Measurements from ENCODE around the gene LRRC30. TPM values are rescaled to one million over a fixed set of nuclear protein-coding genes. Genes with fewer than 3 reads are reported as not detected.

The LRRC30 gene
- total and polyA plus RNA-seq, 2 of the 13 experiments (the other 11 are each of a cell fraction or from before 2014, with no cell fraction given): not detected

DNA sequence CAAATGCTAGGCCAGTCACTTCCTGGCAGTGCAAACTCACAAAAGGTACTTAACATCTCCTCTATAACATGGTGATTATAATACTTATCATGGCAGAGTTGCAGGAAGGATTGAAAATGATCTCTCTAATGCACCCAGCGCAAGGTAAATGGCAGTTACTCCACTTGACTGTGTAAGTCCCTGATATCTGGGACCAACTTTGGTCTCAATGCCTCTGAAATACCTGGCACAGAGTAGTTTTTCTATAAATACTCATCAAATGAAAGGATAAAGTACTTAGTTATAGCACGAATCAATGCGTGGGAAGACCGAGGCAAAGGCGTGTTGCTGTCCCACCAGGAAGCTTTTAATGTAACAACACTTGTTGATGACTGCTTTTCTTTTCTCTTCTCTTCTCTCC lies 24.8 kb downstream of the LRRC30 start:
- Histone ChIP-seq H3K27me3 (ENCODE audit: control insufficient read depth in 1 of 2, insufficient read depth in 2 of 2, low read length in 2 of 2) (peaks cover 0 to 17% of the 10 kb centered on the region in 2 experiments; a peak in 2 of 5 replicates), H3K36me3 (replicated peaks in 1 of 2; ENCODE audit: control insufficient read depth in 1 of 2, insufficient read depth in 2 of 2, low read length in 2 of 2) (no peaks in the 10 kb centered on the region), H3K27ac (ENCODE audit: extremely low read length, insufficient read depth, low read length) (no peak overlapping the region), H3K9me3 (ENCODE audit: low read length) (no peaks in the 10 kb centered on the region), H3K4me3 (replicated peaks in 1 of 3; ENCODE audit: insufficient read depth in 1 of 3, low read depth in 2 of 3, low read length in 3 of 3) (no peak overlapping the region), H3K79me2 (ENCODE audit: insufficient read depth, low read length) (no peaks in the 10 kb centered on the region), H3K4me2 (ENCODE audit: low read depth, low read length) (no peak overlapping the region), H3K9ac (ENCODE audit: insufficient read depth, low read depth, low read length) (no peak overlapping the region), H4K20me1 (ENCODE audit: insufficient read depth, low read length) (no peaks in the 10 kb centered on the region), H3K4me1 (ENCODE audit: insufficient read depth, low read length) (no peaks in the 10 kb centered on the region), H2AFZ (ENCODE audit: low read length) (no peak overlapping the region)
- ChIA-PET POLR2A (no interaction called here), CTCF (ENCODE audit: low intra/inter-chr PET ratio, low total read pairs) (no interaction called here)
- in situ Hi-C loops (cut with HindIII; ENCODE audit: extremely low pct_ligation_motif_present, low pct_unique_long_range_greater_than_20kb) (loop anchor here (25.0 kb wide), 2 partner anchors 532 to 1132 kb away; no protein-coding TSS in a partner anchor), intact Hi-C loops (cut with micrococcal nuclease; ENCODE audit: unreplicated experiment) (no loop called here)
- BruUV-seq (replicated peaks): no TSS peak
- FAIRE-seq (no peak), DNase-seq (ENCODE audit: low spot score) (no peak), ATAC-seq (no peak)
- WGBS (ENCODE audit: low lambda C conversion rate): 66% methylated on average over 5 of the region's 5 CpGs
- TF ChIP-seq, protein P1, sequence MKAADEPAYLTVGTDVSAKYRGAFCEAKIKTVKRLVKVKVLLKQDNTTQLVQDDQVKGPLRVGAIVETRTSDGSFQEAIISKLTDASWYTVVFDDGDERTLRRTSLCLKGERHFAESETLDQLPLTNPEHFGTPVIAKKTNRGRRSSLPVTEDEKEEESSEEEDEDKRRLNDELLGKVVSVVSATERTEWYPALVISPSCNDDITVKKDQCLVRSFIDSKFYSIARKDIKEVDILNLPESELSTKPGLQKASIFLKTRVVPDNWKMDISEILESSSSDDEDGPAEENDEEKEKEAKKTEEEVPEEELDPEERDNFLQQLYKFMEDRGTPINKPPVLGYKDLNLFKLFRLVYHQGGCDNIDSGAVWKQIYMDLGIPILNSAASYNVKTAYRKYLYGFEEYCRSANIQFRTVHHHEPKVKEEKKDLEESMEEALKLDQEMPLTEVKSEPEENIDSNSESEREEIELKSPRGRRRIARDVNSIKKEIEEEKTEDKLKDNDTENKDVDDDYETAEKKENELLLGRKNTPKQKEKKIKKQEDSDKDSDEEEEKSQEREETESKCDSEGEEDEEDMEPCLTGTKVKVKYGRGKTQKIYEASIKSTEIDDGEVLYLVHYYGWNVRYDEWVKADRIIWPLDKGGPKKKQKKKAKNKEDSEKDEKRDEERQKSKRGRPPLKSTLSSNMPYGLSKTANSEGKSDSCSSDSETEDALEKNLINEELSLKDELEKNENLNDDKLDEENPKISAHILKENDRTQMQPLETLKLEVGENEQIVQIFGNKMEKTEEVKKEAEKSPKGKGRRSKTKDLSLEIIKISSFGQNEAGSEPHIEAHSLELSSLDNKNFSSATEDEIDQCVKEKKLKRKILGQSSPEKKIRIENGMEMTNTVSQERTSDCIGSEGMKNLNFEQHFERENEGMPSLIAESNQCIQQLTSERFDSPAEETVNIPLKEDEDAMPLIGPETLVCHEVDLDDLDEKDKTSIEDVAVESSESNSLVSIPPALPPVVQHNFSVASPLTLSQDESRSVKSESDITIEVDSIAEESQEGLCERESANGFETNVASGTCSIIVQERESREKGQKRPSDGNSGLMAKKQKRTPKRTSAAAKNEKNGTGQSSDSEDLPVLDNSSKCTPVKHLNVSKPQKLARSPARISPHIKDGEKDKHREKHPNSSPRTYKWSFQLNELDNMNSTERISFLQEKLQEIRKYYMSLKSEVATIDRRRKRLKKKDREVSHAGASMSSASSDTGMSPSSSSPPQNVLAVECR (CRISPR knock-in tag; IDR thresholded peaks at IDR 0.05; ENCODE audit: borderline replicate concordance): no peak
- no peak for TF ChIP-seq ZNF713 (CRISPR knock-in tag; IDR thresholded peaks at IDR 0.05)
- TF ChIP-seq MAZ (IDR thresholded peaks at IDR 0.05; ENCODE audit: borderline replicate concordance, low read depth, low read length): no peak
- TF ChIP-seq MAZ (CRISPR knock-in tag; IDR thresholded peaks at IDR 0.05; ENCODE audit: low read depth): no peak
- TF ChIP-seq, protein P2, sequence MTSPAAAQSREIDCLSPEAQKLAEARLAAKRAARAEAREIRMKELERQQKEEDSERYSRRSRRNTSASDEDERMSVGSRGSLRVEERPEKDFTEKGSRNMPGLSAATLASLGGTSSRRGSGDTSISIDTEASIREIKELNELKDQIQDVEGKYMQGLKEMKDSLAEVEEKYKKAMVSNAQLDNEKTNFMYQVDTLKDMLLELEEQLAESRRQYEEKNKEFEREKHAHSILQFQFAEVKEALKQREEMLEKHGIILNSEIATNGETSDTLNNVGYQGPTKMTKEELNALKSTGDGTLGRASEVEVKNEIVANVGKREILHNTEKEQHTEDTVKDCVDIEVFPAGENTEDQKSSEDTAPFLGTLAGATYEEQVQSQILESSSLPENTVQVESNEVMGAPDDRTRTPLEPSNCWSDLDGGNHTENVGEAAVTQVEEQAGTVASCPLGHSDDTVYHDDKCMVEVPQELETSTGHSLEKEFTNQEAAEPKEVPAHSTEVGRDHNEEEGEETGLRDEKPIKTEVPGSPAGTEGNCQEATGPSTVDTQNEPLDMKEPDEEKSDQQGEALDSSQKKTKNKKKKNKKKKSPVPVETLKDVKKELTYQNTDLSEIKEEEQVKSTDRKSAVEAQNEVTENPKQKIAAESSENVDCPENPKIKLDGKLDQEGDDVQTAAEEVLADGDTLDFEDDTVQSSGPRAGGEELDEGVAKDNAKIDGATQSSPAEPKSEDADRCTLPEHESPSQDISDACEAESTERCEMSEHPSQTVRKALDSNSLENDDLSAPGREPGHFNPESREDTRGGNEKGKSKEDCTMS (CRISPR knock-in tag; conservative IDR thresholded peaks at IDR 0.05): no peak
- TF ChIP-seq, protein P3, sequence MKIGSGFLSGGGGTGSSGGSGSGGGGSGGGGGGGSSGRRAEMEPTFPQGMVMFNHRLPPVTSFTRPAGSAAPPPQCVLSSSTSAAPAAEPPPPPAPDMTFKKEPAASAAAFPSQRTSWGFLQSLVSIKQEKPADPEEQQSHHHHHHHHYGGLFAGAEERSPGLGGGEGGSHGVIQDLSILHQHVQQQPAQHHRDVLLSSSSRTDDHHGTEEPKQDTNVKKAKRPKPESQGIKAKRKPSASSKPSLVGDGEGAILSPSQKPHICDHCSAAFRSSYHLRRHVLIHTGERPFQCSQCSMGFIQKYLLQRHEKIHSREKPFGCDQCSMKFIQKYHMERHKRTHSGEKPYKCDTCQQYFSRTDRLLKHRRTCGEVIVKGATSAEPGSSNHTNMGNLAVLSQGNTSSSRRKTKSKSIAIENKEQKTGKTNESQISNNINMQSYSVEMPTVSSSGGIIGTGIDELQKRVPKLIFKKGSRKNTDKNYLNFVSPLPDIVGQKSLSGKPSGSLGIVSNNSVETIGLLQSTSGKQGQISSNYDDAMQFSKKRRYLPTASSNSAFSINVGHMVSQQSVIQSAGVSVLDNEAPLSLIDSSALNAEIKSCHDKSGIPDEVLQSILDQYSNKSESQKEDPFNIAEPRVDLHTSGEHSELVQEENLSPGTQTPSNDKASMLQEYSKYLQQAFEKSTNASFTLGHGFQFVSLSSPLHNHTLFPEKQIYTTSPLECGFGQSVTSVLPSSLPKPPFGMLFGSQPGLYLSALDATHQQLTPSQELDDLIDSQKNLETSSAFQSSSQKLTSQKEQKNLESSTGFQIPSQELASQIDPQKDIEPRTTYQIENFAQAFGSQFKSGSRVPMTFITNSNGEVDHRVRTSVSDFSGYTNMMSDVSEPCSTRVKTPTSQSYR (CRISPR knock-in tag; IDR thresholded peaks at IDR 0.05; ENCODE audit: borderline replicate concordance): no peak
- TF ChIP-seq FOXP1 (IDR thresholded peaks at IDR 0.05): no peak
- no peak for TF ChIP-seq FOXP1 (CRISPR knock-in tag; IDR thresholded peaks at IDR 0.05)
- TF ChIP-seq BRD4 (CRISPR knock-in tag; IDR thresholded peaks at IDR 0.05): no peak
- TF ChIP-seq ZNF879 (CRISPR knock-in tag; IDR thresholded peaks at IDR 0.05): no peak
- no peak for TF ChIP-seq NR2F6 (IDR thresholded peaks at IDR 0.05)
- no peak for TF ChIP-seq NR2F6 (CRISPR knock-in tag; IDR thresholded peaks at IDR 0.05)
- no peak for TF ChIP-seq STAG1 (CRISPR knock-in tag; IDR thresholded peaks at IDR 0.05)
- TF ChIP-seq, protein P4, sequence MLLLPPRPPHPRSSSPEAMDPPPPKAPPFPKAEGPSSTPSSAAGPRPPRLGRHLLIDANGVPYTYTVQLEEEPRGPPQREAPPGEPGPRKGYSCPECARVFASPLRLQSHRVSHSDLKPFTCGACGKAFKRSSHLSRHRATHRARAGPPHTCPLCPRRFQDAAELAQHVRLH (CRISPR knock-in tag; IDR thresholded peaks at IDR 0.05; ENCODE audit: borderline replicate concordance, low read depth): no peak
